Stimulated activated CD4-positive, alpha-beta T cell treated with anti-CD3 and anti-CD28 coated beads, TNF-alpha, amount 100 ng/mL, for 1 hour (primary cell): ENCODE data around the gene MBD5.

ENCODE experiments used
- DNase-seq, 3 donors: peaks; one replicate each; pipeline ENCODE4 v3.0.0-alpha.2; 2020; ENCODE audit warnings: low read depth in 3 of 3, low spot score in 1 of 3

Gene MBD5

DNA sequence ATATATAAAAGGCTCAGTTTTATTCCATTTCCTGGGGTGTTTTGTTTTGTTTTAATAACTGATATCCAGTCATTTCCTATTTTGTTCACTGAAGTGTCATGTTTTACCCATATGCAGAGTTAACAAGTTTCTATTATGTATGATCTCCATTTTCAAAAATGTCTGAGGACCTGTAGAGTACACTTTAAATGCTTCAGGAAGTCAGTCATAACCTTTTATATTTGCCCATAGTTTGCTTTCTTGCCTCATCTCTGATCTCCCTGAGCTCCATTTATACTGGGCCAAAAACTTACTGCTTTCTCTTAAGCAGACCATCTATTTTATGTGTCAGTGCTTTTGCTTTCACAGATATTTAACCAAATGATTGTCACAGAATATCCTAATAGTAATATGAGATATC lies 278.7 kb downstream of the MBD5 start:
- no peak for DNase-seq

DNA sequence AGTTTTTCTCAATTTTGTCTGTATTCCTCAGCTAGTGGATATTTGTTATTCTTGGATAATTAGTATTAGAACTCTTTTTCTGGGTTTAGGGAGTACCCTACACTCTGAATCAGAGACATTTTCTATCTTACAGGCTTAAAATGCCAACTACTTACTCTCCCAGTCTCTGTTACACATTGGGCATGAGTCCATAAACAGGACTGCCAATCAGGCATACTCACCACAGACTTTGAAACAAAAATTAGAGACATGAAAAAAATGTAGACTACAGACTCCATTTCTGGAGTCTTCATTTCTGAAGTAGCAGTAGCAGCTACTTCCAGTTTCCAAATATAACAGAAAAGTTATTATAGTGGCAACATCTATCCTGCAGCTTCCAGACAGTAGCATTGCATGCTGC lies 279.7 kb downstream of the MBD5 start:
- DNase-seq, result no peak

DNA sequence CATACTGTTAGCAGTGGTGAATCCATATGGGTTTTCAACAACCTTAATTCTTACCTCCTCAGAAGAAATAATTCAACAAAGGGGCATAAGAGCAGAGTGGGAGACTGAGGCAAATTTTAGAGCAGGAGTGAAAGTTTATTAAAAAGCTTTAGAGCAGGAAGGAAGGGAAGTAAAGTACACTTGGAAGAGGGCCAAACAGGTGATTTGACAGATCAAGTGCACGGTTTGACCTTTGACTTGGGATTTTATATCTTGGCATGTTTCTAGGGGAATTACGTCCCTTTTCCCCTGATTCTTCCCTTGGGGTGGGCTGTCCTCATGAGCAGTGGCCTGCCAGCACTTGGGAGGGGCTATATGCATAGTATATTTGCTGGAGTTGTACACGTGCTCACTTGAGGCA lies 280.5 kb downstream of the MBD5 start:
- no peak for DNase-seq

DNA sequence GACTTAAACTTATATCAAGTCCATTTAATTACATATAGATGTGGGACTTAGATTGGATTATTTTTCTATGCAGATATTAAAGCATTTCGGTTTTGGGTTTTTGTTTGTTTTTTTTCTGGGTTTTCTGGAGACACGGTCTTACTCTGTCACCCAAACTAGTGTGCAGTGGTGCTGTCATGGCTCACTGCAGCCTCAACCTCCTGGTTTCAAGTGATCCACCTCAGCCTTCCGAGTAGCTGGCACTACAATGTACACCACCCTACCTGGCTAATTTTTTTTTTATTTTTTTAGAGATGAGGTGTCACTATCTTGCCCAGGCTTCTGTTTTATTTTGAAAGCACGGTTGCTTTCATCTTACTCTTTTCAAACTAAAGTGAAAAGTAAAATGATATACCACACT lies 281.6 kb downstream of the MBD5 start:
- DNase-seq, result no peak

DNA sequence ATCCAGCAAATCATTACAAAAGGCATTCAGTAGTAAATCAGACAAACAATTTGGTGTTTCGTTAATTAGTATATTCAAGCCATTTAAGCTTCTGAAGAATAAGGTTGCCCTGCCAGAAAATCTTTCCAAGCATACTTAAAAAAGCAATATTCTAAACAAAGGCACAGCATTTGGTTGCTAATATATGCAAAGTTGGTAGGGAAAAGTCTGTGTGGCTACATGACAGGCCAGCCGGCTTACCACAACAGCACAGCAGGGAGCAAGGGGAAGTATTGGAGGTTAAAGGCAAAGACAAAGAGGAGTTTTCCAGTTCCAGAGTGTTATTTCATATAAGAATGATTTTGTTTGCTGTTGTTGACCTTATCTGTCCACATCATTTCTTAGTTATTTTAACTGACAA lies 282.3 kb downstream of the MBD5 start:
- DNase-seq, result no peak

DNA sequence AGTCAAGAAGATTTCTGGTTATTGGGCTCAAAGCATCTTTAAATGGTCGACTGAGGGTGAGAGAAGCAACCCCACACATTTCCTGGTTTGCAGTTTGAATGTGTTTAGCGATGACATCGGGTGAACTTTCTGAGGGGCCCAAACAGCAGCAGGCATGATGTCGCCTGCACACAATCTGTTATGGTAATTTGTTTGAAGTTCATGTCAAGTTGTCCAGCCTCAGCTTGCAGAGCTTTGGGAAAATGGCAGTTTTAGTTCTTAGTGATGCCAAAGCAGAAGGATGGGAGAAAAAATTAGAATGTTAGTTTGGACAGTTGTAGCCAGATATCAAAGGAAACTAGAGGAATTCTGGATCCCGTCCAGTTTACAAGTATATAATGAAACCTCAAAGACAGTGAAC lies 284.6 kb downstream of the MBD5 start:
- no peak for DNase-seq

DNA sequence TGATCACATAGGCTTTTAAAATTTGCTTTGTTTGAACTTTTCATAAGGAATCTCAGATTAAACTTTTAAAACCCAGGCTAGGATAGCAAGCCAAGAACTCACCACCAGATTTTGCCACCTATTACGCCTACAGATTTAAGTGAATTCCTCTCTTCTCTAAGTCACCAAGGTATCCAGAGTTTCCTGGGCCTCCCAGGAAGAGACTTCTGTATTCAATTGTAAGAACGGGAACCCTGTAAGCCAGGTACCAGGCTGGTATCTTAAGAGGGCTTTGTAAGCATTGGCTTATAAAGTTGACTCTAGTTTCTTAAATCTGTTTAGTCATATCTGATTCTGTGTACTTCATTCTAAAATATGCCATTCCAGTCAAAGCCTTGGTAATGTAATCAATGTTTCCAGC lies 285.1 kb downstream of the MBD5 start:
- no peak for DNase-seq

DNA sequence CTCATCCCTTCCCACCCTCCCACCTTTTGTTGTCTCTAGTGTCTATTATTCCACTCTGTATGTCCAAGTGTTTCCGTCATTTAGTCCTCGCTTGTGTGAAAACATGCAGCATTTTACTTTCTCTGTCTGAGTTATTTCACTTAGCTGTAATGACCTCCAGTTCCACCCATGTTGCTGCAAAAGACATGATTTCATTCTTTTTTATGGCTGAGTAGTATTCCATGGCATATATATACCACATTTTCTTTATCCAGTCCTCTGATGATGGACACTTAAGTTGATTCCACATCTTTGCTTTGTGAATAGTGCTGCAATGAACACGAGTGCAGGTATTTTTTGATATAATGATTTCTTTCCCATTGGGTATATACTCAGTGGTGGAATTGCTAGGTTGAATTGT lies 296.7 kb downstream of the MBD5 start:
- DNase-seq, result no peak

DNA sequence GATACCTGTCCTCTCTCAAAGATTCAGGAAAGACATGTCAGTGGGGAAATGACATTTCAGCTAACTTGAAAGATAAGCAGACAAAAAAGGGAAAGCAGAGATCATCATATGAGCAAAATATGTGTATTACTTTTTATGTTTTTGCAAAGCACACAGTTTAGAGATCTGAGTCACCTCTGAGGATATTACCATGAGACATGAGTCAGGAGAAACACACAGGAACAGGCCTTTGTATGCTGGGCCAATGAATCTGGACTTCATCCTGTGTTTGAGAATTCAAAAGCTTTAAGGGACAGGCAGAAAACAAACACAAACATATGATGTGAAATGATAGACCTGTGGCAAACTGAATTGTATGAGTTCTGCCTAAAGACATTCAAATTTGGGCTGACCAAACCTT lies 317.6 kb downstream of the MBD5 start:
- no peak for DNase-seq

DNA sequence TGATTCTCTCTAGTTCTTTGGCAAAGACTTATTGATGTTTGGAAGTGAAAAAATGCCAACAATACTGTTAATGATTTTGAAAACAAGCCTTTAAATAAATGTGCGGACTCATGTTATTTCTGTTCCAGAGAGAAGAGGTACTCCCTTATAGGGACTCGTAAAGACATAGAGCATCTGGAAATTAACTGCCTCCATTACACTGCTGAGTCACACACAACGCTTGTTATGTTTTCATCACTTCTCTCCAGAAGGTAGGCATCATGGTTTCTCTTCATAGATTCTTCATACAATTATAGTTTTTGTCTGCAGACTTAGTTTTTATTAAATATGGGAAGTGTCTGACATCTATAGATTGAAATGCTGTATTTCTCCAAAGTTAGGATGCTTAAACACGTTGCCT lies 321.2 kb downstream of the MBD5 start:
- no peak for DNase-seq

DNA sequence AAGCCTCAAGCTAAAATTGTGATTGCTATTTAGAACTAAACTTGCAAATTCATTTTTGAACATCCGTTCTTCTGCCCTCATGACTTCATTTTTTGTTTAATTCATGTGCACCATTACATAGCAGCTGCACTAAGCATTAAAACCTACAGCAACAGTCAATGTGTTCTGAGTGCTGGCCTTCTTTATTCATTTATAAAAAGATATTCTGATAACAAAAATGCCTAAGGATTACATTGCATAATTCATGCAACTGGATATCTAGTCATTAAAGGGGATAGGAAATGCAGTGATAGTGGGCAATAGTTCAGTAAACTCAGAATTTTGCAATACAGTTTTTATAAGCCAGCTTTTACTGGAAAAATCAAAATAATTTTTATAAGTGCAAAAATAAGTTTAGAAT lies 329.3 kb downstream of the MBD5 start:
- no peak for DNase-seq

DNA sequence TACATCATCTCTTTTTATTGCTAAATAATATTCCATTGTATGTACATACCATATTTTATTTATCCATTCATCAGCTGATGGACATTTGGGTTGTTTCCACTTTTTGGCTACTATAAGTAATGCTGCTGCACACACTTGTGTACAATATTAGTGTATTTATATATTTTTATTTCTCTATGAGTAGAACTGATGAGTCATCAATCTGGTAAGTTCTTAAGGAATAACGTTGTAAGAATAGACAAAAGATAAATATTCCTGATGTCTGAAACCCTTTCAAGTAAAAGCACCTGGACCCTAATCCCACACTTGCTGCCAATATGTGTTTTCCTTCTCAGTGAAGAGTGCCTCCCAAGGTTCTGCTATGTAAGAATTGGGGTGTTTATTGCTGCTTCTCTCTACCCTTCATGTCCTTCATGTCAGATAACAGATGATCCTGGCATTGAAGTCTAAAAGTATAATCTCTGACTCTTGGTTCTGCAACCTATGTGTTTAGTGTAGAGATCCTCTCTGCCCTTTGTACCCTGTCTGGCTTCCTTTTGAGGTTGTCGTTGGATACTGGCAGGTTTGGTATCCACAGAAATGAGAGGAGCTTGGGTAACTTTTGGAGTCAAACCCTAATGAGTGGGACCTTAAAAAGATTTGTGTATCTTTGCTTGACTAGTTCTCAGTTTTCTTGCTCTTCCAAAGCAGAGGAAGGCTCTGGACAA lies 330.7 kb downstream of the MBD5 start:
- DNase-seq, result no peak

DNA sequence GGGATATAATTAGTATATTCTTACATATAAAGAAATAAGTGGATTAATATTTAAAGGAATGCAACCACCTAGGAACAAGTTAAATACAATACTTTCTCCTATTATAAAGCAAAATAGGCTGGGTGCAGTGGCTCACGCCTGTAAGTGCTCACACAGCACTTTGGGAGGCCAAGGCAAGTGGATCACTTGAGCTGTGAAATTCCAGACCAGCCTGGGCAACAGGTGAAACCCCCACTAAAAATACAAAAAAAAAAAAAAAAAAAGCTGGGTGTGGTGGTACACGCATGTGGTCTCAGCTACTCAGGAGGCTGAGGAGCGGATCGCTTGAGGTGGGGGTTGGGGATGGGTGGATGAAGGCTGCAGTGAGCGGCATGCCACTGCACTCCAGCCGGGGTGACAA lies 337.5 kb downstream of the MBD5 start:
- DNase-seq, result no peak

DNA sequence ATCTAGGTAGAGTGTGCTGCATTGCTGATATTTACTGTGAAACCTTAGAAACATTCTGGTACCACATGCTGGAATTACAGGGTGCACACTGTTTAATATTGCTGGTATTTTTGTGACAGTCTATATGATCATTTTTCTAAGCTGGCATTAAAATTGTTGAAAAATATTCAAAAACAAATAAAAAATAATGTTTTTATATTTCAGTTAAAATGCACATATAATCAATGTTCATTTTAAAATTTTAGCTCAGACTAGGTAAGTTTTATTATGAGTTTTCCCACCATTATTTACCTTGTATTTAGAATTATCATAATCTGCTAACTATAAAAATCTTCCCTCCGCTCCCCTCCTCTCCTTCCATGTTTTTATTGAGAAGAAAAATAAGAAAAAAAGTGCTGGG lies 339.8 kb downstream of the MBD5 start:
- no peak for DNase-seq

DNA sequence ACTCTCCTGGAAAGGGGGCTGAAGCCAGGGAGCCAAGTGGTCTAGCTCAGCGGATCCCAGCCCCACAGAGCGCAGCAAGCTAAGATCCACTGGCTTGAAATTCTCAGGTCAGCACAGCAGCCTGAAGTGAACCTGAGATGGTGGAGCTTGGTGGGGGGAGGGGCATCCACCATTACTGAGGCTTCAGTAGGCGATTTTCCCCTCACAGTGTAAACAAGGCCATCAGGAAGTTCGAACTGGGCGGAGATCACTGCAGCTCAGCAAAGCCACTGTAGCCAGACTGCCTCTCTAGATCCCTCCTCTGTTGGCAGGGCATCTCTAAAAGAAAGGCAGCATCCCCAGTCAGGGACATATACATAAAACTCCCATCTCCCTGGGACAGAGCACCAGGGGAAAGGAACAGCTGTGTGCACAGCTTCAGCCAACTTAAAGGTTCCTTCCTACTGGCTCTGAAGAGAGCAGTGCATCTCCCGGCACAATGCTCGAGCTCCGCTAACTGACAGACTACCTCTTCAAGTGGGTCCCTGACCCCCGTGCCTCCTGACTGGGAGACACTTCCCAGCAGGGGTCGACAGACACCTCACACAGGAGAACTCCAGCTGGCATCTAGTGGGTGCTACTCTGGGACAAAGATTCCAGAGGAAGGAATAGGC lies 341.4 kb downstream of the MBD5 start:
- DNase-seq, result no peak

DNA sequence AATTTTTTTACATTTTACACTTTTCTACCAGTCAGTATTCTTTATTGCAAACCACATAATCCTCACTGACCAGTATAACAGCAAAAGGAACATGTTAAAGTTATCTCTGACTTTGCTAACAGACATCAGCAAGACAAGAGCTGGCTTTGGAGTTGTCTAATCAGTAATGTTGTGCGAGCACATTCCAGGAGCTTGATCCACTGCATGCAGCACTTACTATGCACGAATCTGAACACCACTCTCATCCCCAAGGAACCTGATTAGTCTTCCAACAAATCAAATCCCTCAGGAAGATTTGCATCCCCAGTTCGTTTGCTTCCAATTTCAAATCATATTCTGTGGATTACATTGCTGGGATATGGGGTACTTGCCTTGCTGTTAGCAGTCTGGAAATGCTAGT lies 354.3 kb downstream of the MBD5 start:
- no peak for DNase-seq

DNA sequence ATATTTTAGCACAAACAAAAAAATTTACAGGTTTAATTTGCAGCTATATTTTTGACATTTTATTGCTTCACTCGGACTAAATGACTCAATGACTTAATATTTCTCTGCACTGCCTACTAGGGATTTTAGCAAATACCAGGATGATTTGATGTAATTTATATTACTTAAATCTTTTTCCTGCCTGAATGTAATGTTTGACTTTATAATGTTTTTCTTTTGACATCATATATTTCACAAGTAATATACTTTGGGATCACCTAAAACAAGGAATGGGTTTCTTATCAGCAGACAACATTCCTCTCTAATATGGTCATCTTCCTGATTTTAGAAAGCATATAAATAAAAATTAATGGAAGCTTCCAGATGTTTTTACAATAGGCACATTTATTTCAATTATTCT lies 370.4 kb downstream of the MBD5 start:
- no peak for DNase-seq

DNA sequence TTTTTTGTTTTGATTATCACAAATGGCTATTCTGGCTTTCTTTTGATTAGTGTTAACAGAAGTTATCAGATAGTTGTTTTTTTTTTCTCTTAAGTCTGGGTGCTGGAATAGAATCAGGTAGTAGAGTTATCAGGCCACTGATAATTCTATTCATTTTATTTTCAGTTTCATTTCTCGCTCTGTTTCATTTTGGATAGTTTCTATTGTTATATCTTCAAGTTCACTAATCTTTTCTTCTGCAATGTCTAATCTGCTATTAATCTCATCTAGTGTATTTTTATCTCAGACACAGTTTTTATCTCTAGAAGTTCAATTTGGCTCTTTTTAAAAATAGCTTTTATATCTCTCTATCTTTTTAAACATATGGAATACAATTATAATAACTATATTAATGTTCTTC lies 381.9 kb downstream of the MBD5 start:
- no peak for DNase-seq

DNA sequence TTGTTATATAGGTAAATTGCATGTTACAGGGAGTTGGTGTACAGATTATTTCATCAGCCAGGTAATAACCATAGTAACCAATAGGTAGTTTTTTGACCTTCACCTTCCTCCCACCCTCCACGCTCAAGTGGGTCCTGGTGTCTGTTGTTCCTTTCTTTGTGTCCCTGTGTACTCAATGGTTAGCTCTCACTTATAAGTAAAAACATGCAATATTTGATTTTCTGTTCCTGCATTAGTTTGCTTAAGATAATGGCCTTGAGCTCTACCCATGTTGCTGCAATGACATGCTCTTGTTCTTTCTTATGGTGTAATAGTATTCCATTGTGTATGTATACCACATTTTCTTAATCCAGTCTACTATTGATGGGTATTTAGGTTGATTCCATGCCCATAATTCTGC lies 390.0 kb downstream of the MBD5 start:
- DNase-seq, result no peak

DNA sequence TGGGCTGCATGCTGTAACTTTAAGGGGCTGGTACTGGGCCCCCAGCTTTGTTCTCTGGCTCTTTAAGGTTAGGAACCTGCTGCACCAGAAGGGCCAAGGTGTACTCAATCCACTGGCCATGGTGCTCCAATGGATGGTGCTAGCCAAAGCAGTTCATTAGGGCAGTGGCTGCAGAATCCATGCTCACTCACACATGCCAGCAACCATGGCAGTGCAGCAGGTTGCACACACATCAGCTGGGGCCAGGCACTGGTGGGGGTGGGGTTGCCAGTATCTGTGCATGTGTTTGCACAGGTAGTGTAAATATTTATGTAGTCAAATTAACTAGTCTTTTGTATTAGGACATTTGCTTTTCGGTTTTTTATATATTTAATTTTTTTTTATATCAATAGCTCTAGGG lies 395.4 kb downstream of the MBD5 start:
- DNase-seq, result no peak

DNA sequence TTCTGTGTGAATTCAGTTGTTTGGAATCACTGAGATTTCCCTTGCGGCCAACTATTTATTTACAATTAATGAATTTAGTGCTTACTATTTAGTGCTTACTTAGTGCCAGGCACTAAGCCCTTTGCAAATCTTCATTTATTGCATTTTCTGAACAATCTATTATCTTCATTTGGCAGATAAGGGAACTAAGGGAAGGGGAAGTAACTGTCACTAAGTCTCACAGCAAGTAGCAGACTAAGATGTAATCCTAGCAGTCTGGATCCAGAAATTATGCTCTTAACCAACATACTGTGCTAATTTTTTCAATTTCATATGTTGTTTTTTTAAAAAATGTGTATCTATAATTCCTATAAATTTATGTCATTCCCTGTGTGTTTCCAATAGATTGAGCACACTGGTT lies 409.2 kb downstream of the MBD5 start:
- no peak for DNase-seq

DNA sequence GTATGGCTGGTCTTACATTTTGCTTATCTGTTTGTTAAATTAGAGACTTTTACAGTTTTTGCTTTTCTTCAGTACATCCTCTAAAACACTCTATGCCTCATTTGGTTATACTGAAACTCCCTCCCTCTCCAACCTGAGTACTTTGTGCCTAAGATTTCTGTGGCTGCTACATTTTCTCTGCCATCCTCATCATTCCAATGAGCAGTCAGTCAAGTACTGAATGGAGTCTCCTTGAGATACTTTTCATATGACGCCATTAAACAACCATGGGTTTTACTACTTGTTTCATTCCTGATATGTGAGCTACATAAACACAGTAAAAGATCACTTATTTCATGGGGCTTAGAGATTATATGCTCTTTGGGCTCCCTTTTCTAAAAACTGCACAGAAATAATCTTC lies 427.0 kb downstream of the MBD5 start:
- no peak for DNase-seq

DNA sequence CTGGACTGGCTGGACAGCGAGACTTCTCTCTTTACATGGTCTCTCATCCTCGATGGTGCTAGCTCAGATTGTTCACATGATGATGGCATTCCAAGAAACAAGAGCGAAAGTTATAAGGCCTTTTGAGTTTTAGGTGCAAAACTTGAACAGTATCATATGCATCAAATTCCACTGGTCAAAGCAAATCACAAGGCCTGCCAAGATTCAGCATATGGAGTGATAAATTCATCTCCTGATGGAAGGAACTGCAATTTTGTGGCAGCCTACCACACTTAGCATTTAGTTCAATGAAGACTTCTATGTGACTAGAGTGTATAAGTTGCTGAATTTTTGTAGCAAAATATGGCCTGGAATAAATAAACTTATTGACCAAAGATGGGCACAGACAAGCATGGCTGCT lies 429.6 kb downstream of the MBD5 start:
- DNase-seq, result no peak
